Mesendoderm (in vitro differentiated cells): ENCODE data around the gene CRADD.

Experiments
- DNase-seq: peaks from one replicate; pipeline ENCODE4 v3.0.0; 2013
- H2AK5ac ChIP-seq: 2 replicates; pipeline ENCODE4 v1.6.1; 2013; ENCODE audit warnings: low read length, inconsistent platforms
- H2BK120ac ChIP-seq: 2 replicates; pipeline ENCODE4 v1.6.1; 2013; ENCODE audit warnings: low read depth, mild to moderate bottlenecking, low read length, moderate library complexity, mixed read lengths
- H2BK15ac ChIP-seq: replicated peaks from 2 replicates; pipeline ENCODE4 v1.6.1; 2013; ENCODE audit warnings: low read depth, mild to moderate bottlenecking, moderate library complexity
- H2BK5ac ChIP-seq: 2 replicates; pipeline ENCODE4 v1.6.1; 2013; ENCODE audit warnings: low read length, inconsistent platforms
- H3K18ac ChIP-seq: 2 replicates; pipeline ENCODE4 v1.6.1; 2013; ENCODE audit warnings: mild to moderate bottlenecking, low read length, mixed read lengths
- H3K23ac ChIP-seq: one replicate; pipeline ENCODE4 v1.6.1; 2013; ENCODE audit warnings: low read length
- H3K27ac ChIP-seq: 2 replicates; pipeline ENCODE4 v1.5.1; 2013; ENCODE audit warnings: low read depth, mild to moderate bottlenecking, inconsistent platforms, low read length, moderate library complexity
- H3K27me3 ChIP-seq: 2 replicates; pipeline ENCODE4 v1.6.1; 2013; ENCODE audit warnings: low read length, control low read depth, mild to moderate bottlenecking, inconsistent platforms; ENCODE audit not compliant: insufficient read depth, poor library complexity
- H3K36me3 ChIP-seq: 2 replicates; pipeline ENCODE4 v1.6.1; 2013; ENCODE audit warnings: low read length, inconsistent platforms; ENCODE audit not compliant: control insufficient read depth, insufficient read depth
- H3K4ac ChIP-seq: one replicate; pipeline ENCODE4 v1.6.1; 2013; ENCODE audit warnings: low read depth, mild to moderate bottlenecking, low read length, moderate library complexity
- H3K4me1 ChIP-seq: 2 replicates; pipeline ENCODE4 v1.6.1; 2013; ENCODE audit warnings: low read depth, low read length, inconsistent platforms; ENCODE audit not compliant: control insufficient read depth
- H3K4me2 ChIP-seq: 2 replicates; pipeline ENCODE4 v1.6.1; 2013; ENCODE audit warnings: low read length
- H3K4me3 ChIP-seq: 2 replicates; pipeline ENCODE4 v1.5.1; 2013; ENCODE audit warnings: mild to moderate bottlenecking, low read length
- H3K56ac ChIP-seq: one replicate; pipeline ENCODE4 v1.6.1; 2013; ENCODE audit warnings: low read length
- H3K79me1 ChIP-seq: 2 replicates; pipeline ENCODE4 v1.6.1; 2013; ENCODE audit warnings: low read length, inconsistent platforms
- H3K79me2 ChIP-seq: 2 replicates; pipeline ENCODE4 v1.6.1; 2013; ENCODE audit warnings: mild to moderate bottlenecking, low read length; ENCODE audit not compliant: control insufficient read depth, insufficient read depth
- H3K9ac ChIP-seq: 2 replicates; pipeline ENCODE4 v1.6.1; 2013; ENCODE audit warnings: low read length, inconsistent platforms
- H4K5ac ChIP-seq: one replicate; pipeline ENCODE4 v1.6.1; 2013; ENCODE audit warnings: low read length
- H4K8ac ChIP-seq: one replicate; pipeline ENCODE4 v1.6.1; 2013; ENCODE audit warnings: low read depth, mild to moderate bottlenecking, control low read depth, low read length, moderate library complexity
- whole genome bisulfite sequencing: extraction: QIAGEN DNeasy Blood & Tissue Kit; methylation state at CpG from one replicate; pipeline ENCODE4 v1.1.7; 2013; ENCODE audit warnings: low lambda C conversion rate, missing lambda C conversion rate; ENCODE audit not compliant: insufficient coverage; ENCODE audit errors: extremely low coverage; 5-methylcytosine and 5-hydroxymethylcytosine counted together

The CRADD gene

DNA sequence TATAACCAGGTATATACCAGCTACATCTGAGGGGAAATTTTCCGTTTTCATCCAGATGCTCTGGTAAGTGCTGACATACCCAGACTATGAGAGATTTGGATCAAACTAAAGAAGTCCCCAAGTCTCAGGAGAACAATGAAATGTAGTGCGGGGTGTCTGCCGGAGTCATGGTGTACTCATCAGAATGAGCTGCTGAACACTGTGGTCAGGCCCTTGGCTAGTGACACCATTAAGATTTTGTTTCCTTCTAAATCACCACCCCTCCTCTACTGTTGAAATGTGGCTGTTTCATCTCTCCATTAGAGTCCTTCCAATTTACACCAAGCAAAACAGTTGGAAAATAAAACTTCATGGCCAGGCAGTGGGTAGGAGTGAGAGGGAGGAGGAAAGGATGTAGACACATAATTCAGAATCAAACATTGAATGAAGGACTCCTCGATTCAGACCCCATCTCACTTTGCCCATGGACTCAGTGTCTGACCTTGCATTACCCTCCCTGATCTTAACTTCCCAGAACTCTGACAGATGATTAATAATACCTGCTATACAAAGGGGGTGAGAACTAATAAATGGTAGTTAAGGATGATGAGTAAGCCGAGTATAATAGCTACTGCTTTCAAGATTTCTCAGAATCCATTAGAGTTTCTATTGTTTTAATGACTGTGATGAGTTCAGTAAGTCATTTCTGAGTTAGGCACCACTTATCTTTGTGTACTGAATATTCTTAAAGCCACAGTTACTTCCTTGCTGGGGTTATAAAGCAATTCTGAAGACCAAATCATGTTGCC lies 127.4 kb downstream of the CRADD start:
- Histone ChIP-seq H3K36me3 (no peaks in the 10 kb centered on the region), H3K9ac (no peak overlapping the region), H3K4me2 (no peak overlapping the region), H3K56ac (no peak overlapping the region), H2AK5ac (no peak overlapping the region), H2BK5ac (no peak overlapping the region), H3K79me2 (no peaks in the 10 kb centered on the region), H3K18ac (no peak overlapping the region), H2BK120ac (no peak overlapping the region), H3K79me1 (no peaks in the 10 kb centered on the region), H3K27ac (no peak overlapping the region), H3K23ac (no peak overlapping the region), H3K27me3 (no peaks in the 10 kb centered on the region), H2BK15ac (no peak overlapping the region), H3K4me3 (no peak overlapping the region), H3K4me1 (no peaks in the 10 kb centered on the region), H4K8ac (no peak overlapping the region), H4K5ac (no peak overlapping the region), H3K4ac (no peak overlapping the region)
- no peak for DNase-seq
- WGBS = no CpG with 5 or more reads among the region's 5 CpGs

DNA sequence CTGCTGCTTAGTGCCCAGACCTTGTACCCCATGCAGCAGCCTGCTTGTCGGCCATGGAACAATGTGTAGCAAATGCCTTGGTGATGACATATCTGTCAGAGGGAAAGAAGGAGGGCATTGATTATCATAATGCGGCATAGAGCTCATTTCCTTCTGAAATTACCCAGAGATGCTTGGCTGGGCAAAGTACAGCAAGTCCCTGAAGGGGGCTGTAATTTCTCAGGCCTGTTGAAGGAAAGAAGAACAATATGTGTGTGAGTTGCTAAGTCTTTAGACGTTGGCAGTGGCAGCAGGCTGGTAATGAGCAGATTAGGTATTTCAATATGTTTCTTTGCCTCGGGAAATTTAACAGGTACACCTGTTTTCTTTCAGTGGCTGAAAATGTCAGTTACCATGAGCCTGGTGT lies 128.6 kb downstream of the CRADD start:
- no peaks in the 10 kb centered on the region for H3K36me3 ChIP-seq
- no CpG with 5 or more reads among the region's 4 CpGs for WGBS
- H2BK5ac ChIP-seq = no peak overlapping the region
- no peaks in the 10 kb centered on the region for H3K79me1 ChIP-seq
- H2AK5ac ChIP-seq = no peak overlapping the region
- no peak overlapping the region for H3K4ac ChIP-seq
- no peak overlapping the region for H3K27ac ChIP-seq
- H4K8ac ChIP-seq = no peak overlapping the region
- no peak overlapping the region for H4K5ac ChIP-seq
- DNase-seq = peak; percentile 39
- no peak overlapping the region for H3K23ac ChIP-seq
- H3K27me3 ChIP-seq = no peaks in the 10 kb centered on the region
- H3K9ac ChIP-seq = no peak overlapping the region
- no peak overlapping the region for H3K4me2 ChIP-seq
- no peaks in the 10 kb centered on the region for H3K79me2 ChIP-seq
- H3K4me3 ChIP-seq = no peak overlapping the region
- no peak overlapping the region for H3K18ac ChIP-seq
- H2BK120ac ChIP-seq = no peak overlapping the region
- H2BK15ac ChIP-seq = no peak overlapping the region
- no peaks in the 10 kb centered on the region for H3K4me1 ChIP-seq
- H3K56ac ChIP-seq = no peak overlapping the region

DNA sequence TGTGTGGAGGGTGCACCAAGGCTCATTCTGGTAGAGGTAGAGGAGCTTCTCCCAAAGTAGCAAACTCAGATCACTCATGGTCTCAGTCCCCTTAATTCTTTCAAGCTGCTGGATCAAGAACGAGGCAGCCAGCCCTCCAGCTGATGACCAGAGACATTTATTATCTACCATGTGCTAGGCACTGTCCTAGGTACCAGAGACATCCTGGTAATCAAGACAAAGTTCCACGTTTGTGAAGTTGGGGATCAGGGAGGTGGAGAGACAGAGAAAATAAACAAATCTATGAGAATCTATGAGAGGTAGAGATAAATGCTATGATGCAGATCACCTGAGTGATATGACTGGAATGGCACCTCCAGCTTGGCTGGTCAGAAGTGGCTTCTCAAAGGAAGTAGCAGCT lies 130.2 kb downstream of the CRADD start:
- H3K4ac ChIP-seq = no peak overlapping the region
- no peaks in the 10 kb centered on the region for H3K27me3 ChIP-seq
- H2AK5ac ChIP-seq = no peak overlapping the region
- H3K18ac ChIP-seq = no peak overlapping the region
- H2BK5ac ChIP-seq = no peak overlapping the region
- no peak overlapping the region for H2BK15ac ChIP-seq
- no peak overlapping the region for H4K8ac ChIP-seq
- H3K36me3 ChIP-seq = no peaks in the 10 kb centered on the region
- H3K79me2 ChIP-seq = no peaks in the 10 kb centered on the region
- H3K4me2 ChIP-seq = no peak overlapping the region
- no peak overlapping the region for H3K27ac ChIP-seq
- no peak overlapping the region for H3K9ac ChIP-seq
- H4K5ac ChIP-seq = no peak overlapping the region
- DNase-seq = no peak
- no peak overlapping the region for H3K23ac ChIP-seq
- H3K4me1 ChIP-seq = peaks cover 4% of the 10 kb centered on the region
- no peak overlapping the region for H2BK120ac ChIP-seq
- no peaks in the 10 kb centered on the region for H3K79me1 ChIP-seq
- no peak overlapping the region for H3K56ac ChIP-seq
- no peak overlapping the region for H3K4me3 ChIP-seq
- no CpG with 5 or more reads among the region's 2 CpGs for WGBS

DNA sequence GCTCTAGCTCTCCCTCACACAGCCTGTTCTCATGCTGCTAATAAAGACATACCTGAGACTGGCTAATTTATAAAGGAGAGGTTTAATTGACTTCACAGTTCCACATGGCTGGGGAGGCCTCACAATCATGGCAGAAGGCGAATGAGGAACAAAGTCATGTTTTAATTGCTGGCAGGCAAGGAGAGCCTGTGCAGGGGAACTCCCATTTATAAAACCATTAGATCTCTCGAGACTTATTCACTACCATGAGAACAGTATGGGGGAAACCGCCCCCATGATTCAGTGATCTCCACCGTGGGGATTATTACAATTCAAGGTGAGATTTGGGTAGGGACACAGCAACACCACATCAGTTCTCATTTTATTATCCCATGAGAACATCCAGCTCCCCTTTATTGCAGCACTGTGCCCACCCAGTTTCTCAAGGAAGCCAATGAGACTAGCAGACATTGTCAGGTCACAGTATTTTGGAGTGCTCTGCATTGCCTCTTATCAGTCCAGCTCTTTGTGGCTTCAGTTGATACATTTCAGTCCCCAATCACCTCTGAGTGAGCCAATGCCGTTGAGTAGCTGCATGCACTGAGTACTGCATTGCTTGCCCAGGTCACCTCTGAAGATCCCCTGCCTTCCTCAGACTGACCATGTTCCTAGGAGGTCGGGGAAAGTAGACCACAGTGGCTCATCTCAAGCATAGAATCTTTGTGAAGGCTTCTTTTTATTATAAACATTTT lies 131.2 kb downstream of the CRADD start:
- H3K27ac ChIP-seq = no peak overlapping the region
- no peak overlapping the region for H3K4me3 ChIP-seq
- no peak overlapping the region for H3K56ac ChIP-seq
- H3K4me1 ChIP-seq = peaks cover 4% of the 10 kb centered on the region
- no peak overlapping the region for H3K4ac ChIP-seq
- no peak overlapping the region for H3K23ac ChIP-seq
- H4K8ac ChIP-seq = no peak overlapping the region
- no peak overlapping the region for H2BK120ac ChIP-seq
- H3K18ac ChIP-seq = no peak overlapping the region
- H3K36me3 ChIP-seq = no peaks in the 10 kb centered on the region
- H2BK5ac ChIP-seq = no peak overlapping the region
- H3K79me2 ChIP-seq = no peaks in the 10 kb centered on the region
- no CpG with 5 or more reads among the region's 6 CpGs for WGBS
- DNase-seq = no peak
- H3K9ac ChIP-seq = no peak overlapping the region
- H2BK15ac ChIP-seq = no peak overlapping the region
- no peaks in the 10 kb centered on the region for H3K27me3 ChIP-seq
- H3K4me2 ChIP-seq = no peak overlapping the region
- no peak overlapping the region for H4K5ac ChIP-seq
- no peak overlapping the region for H2AK5ac ChIP-seq
- no peaks in the 10 kb centered on the region for H3K79me1 ChIP-seq

GRCh38 chr12:93812626-93813025 lies 135.5 kb downstream of the CRADD start:
- Histone ChIP-seq H3K36me3 (no peaks in the 10 kb centered on the region), H3K79me2 (no peaks in the 10 kb centered on the region), H3K27ac (no peak overlapping the region), H4K8ac (no peak overlapping the region), H3K27me3 (no peaks in the 10 kb centered on the region), H3K56ac (no peak overlapping the region), H2BK120ac (no peak overlapping the region), H3K4me2 (no peak overlapping the region), H2BK5ac (no peak overlapping the region), H3K4me1 (peaks cover 4% of the 10 kb centered on the region), H2AK5ac (no peak overlapping the region), H3K4me3 (no peak overlapping the region), H3K4ac (no peak overlapping the region), H4K5ac (no peak overlapping the region), H3K23ac (no peak overlapping the region), H2BK15ac (no peak overlapping the region), H3K9ac (no peak overlapping the region), H3K79me1 (no peaks in the 10 kb centered on the region), H3K18ac (no peak overlapping the region)
- DNase-seq = no peak
- no CpG with 5 or more reads among the region's 3 CpGs for WGBS
